MM.1S (cell line): ENCODE results near the gene PPM1H.

Experiments used
- DNase-seq: peaks from one replicate; pipeline ENCODE4 v3.0.0-alpha.2; 2015
- H2AFZ ChIP-seq: fragments of 300-600 bp; sonication (generic); 2 replicates; pipeline ENCODE4 v1.6.0; 2016; ENCODE audit warnings: antibody characterized with exemption, low read length
- H3F3A ChIP-seq: fragments of 300-600 bp; sonication (generic); 2 replicates; pipeline ENCODE4 v1.6.1; 2016; ENCODE audit warnings: mild to moderate bottlenecking, antibody characterized with exemption, low read length, moderate library complexity, mixed read lengths; ENCODE audit not compliant: insufficient read depth
- H3K27ac ChIP-seq: fragments of 300-600 bp; sonication (generic); 2 replicates; pipeline ENCODE4 v1.5.1; 2016; ENCODE audit warnings: mild to moderate bottlenecking, low read length
- H3K27me3 ChIP-seq: fragments of 300-600 bp; sonication (generic); replicated peaks from 2 replicates; pipeline ENCODE4 v1.6.0; 2016; ENCODE audit warnings: low read length; ENCODE audit not compliant: insufficient read depth
- H3K36me3 ChIP-seq: fragments of 300-600 bp; sonication (generic); replicated peaks from 2 replicates; pipeline ENCODE4 v1.6.1; 2016; ENCODE audit warnings: mild to moderate bottlenecking, low read length, mixed read lengths; ENCODE audit not compliant: insufficient read depth
- H3K4me1 ChIP-seq: fragments of 300-600 bp; sonication (generic); 2 replicates; pipeline ENCODE4 v1.6.1; 2016; ENCODE audit warnings: low read length, mixed read lengths
- H3K4me2 ChIP-seq: fragments of 300-600 bp; sonication (generic); 2 replicates; pipeline ENCODE4 v1.6.0; 2016; ENCODE audit warnings: low read depth, low read length
- H3K4me3 ChIP-seq: fragments of 300-600 bp; sonication (generic); 2 replicates; pipeline ENCODE4 v1.5.1; 2016; ENCODE audit warnings: low read length, mixed read lengths
- H3K79me2 ChIP-seq: fragments of 300-600 bp; sonication (generic); 2 replicates; pipeline ENCODE4 v1.6.1; 2016; ENCODE audit warnings: mixed run types, low read length, mixed read lengths
- H3K9ac ChIP-seq: fragments of 300-600 bp; sonication (generic); 2 replicates; pipeline ENCODE4 v1.6.1; 2016; ENCODE audit warnings: low read length, mixed read lengths
- H3K9me2 ChIP-seq: fragments of 300-600 bp; sonication (generic); replicated peaks from 2 replicates; pipeline ENCODE4 v1.6.1; 2016; ENCODE audit warnings: mild to moderate bottlenecking, low read length, mixed read lengths; ENCODE audit not compliant: insufficient read depth
- H3K9me3 ChIP-seq: fragments of 300-600 bp; sonication (generic); replicated peaks from 2 replicates; pipeline ENCODE4 v1.6.1; 2016; ENCODE audit warnings: mild to moderate bottlenecking, low read length, mixed read lengths; ENCODE audit not compliant: insufficient read depth
- H4K20me1 ChIP-seq: fragments of 300-600 bp; sonication (generic); 2 replicates; pipeline ENCODE4 v1.6.1; 2016; ENCODE audit warnings: mild to moderate bottlenecking, low read length, moderate library complexity, mixed read lengths; ENCODE audit not compliant: insufficient read depth
- CTCF ChIP-seq: fragments of 300-600 bp; sonication (generic); IDR thresholded peaks from 2 replicates; pipeline ENCODE4 v1.5.1; 2016; ENCODE audit warnings: antibody characterized with exemption, low read length, mixed read lengths
- EZH2 ChIP-seq: fragments of 300-600 bp; sonication (generic); optimal IDR thresholded peaks from 2 replicates; pipeline ENCODE3; 2017; ENCODE audit warnings: low read depth, mild to moderate bottlenecking, antibody characterized with exemption, low read length, mixed read lengths
- EZH2phosphoT487 ChIP-seq: fragments of 300-600 bp; sonication (generic); IDR thresholded peaks from 2 replicates; pipeline ENCODE4 v1.6.1; 2018; ENCODE audit warnings: antibody characterized with exemption, low read length

PPM1H gene

GRCh38 chr12:62701492-62701891 is 233.5 kb downstream of the PPM1H start:
- Histone ChIP-seq H3K27me3 (no peaks in the 10 kb centered on the region), H4K20me1 (no peaks in the 10 kb centered on the region), H3K9me2 (no peaks in the 10 kb centered on the region), H3K4me1 (no peaks in the 10 kb centered on the region), H3K4me3 (no peak overlapping the region), H3K27ac (no peak overlapping the region), H3K9me3 (no peaks in the 10 kb centered on the region), H3K79me2 (no peaks in the 10 kb centered on the region), H3F3A (no peaks in the 10 kb centered on the region), H2AFZ (no peak overlapping the region), H3K36me3 (no peaks in the 10 kb centered on the region), H3K9ac (no peak overlapping the region), H3K4me2 (no peak overlapping the region)
- no peak for DNase-seq
- TF ChIP-seq EZH2 (no peak), EZH2phosphoT487 (no peak), CTCF (no peak)

GRCh38 chr12:62700091-62700880 is 234.7 kb downstream of the PPM1H start:
- Histone ChIP-seq H3K4me3 (no peak overlapping the region), H4K20me1 (no peaks in the 10 kb centered on the region), H2AFZ (no peak overlapping the region), H3K27me3 (no peaks in the 10 kb centered on the region), H3K9ac (no peak overlapping the region), H3F3A (no peaks in the 10 kb centered on the region), H3K9me3 (no peaks in the 10 kb centered on the region), H3K4me2 (no peak overlapping the region), H3K79me2 (no peaks in the 10 kb centered on the region), H3K9me2 (no peaks in the 10 kb centered on the region), H3K27ac (no peak overlapping the region), H3K4me1 (no peaks in the 10 kb centered on the region), H3K36me3 (no peaks in the 10 kb centered on the region)
- no peak for DNase-seq
- TF ChIP-seq CTCF (no peak), EZH2phosphoT487 (no peak), EZH2 (no peak)

GRCh38 chr12:62698701-62699101 is 236.2 kb downstream of the PPM1H start:
- H3K27ac ChIP-seq, result no peak overlapping the region
- no peak overlapping the region for H3K9ac ChIP-seq
- H2AFZ ChIP-seq, result no peak overlapping the region
- H3K4me2 ChIP-seq, result no peak overlapping the region
- no peaks in the 10 kb centered on the region for H3K9me3 ChIP-seq
- no peaks in the 10 kb centered on the region for H4K20me1 ChIP-seq
- no peaks in the 10 kb centered on the region for H3K27me3 ChIP-seq
- H3F3A ChIP-seq, result no peaks in the 10 kb centered on the region
- no peaks in the 10 kb centered on the region for H3K9me2 ChIP-seq
- TF ChIP-seq EZH2phosphoT487, result no peak
- TF ChIP-seq EZH2, result no peak
- no peak for TF ChIP-seq CTCF
- no peaks in the 10 kb centered on the region for H3K79me2 ChIP-seq
- H3K36me3 ChIP-seq, result no peaks in the 10 kb centered on the region
- H3K4me1 ChIP-seq, result no peaks in the 10 kb centered on the region
- no peak overlapping the region for H3K4me3 ChIP-seq
- no peak for DNase-seq
